GM12878 (cell line): ENCODE data around the gene LBR. TPM values are rescaled to one million over a fixed set of nuclear protein-coding genes. Genes with fewer than 3 reads are reported as not detected.

ENCODE experiments used
- ATAC-seq: fragments of 200-7000 bp; cut with Tn5 transposase; 3 replicates; pipeline ENCODE4 v1.9.1; 2020; ENCODE audit warnings: mild to moderate bottlenecking, moderate library complexity
- BruUV-seq: library from RNA; stranded (reverse); fragments of 400-500 nt; replicated peaks from 2 replicates; lab custom pipeline; 2021; lab: Mats Ljungman, UMichigan
- CTCF ChIA-PET: fragments of 300-600 bp; sonication (Branson Sonifier 250); formaldehyde crosslinking; extraction: SDS; loops from one replicate; lab custom pipeline; 2021; ENCODE audit warnings: inconsistent platforms; lab: Yijun Ruan, JAX
- POLR2A ChIA-PET: fragments of 350-600 bp; formaldehyde crosslinking; extraction: SDS; loops from one replicate; lab custom pipeline; 2021; ENCODE audit warnings: inconsistent platforms; lab: Charles Lee
- RAD21 ChIA-PET: fragments of 300-600 bp; sonication (Branson Sonifier 250); formaldehyde crosslinking; loops from one replicate; lab custom pipeline; 2023; ENCODE audit warnings: antibody characterized with exemption; ENCODE audit not compliant: unreplicated experiment; lab: Charles Lee
- SMC1A ChIA-PET: fragments of 300-600 bp; sonication (Branson Sonifier 250); formaldehyde crosslinking; loops from one replicate; lab custom pipeline; 2023; ENCODE audit not compliant: unreplicated experiment, uncharacterized antibody; lab: Charles Lee
- DNase-seq: peaks from one replicate; pipeline ENCODE4 v3.0.0-alpha.2; 2011; ENCODE audit warnings: low read depth, low spot score
- FAIRE-seq: peaks from 3 replicates; lab custom pipeline; 2011; peaks lifted over from hg19 to GRCh38; lab: Jason Lieb, UNC
- H2AFZ ChIP-seq: 2 replicates; pipeline ENCODE4 v1.6.0; 2011; ENCODE audit warnings: low read depth, low read length, control low read depth; ENCODE audit not compliant: control insufficient read depth
- H3K27ac ChIP-seq: 2 replicates; pipeline ENCODE4 v1.5.1; 2011; ENCODE audit warnings: control low read depth; ENCODE audit not compliant: control insufficient read depth, insufficient read depth
- H3K27me3 ChIP-seq, 2 experiments: replicated peaks in 1 of 2; 2 replicates each; pipeline versions ENCODE4 v1.6.0 to v1.6.1; 2011; ENCODE audit warnings: low read length in 1 of 2; ENCODE audit not compliant: control insufficient read depth in 2 of 2, insufficient read depth in 2 of 2
- H3K36me3 ChIP-seq, 2 experiments: 2 replicates each; pipeline ENCODE4 v1.5.1; 2011; ENCODE audit warnings: low read length in 1 of 2; ENCODE audit not compliant: control insufficient read depth in 2 of 2, insufficient read depth in 2 of 2
- H3K4me1 ChIP-seq: 2 replicates; pipeline ENCODE4 v1.6.1; 2011; ENCODE audit warnings: mild to moderate bottlenecking, low read length, moderate library complexity, mixed read lengths; ENCODE audit not compliant: control insufficient read depth, insufficient read depth
- H3K4me2 ChIP-seq: 2 replicates; pipeline ENCODE4 v1.6.0; 2011; ENCODE audit warnings: control low read depth; ENCODE audit not compliant: control insufficient read depth, insufficient read depth
- H3K4me3 ChIP-seq: fragments of 200-600 bp; sonication (generic); 2 replicates; pipeline ENCODE4 v1.5.1; 2016
- H3K79me2 ChIP-seq: 2 replicates; pipeline ENCODE4 v1.6.0; 2011; ENCODE audit warnings: low read length; ENCODE audit not compliant: control insufficient read depth, insufficient read depth
- H3K9ac ChIP-seq: 2 replicates; pipeline ENCODE4 v1.8.0; 2011; ENCODE audit warnings: low read length, control low read depth, mixed read lengths; ENCODE audit not compliant: control insufficient read depth, insufficient read depth
- H3K9me3 ChIP-seq: replicated peaks from 3 replicates; pipeline ENCODE4 v1.5.1; 2011; ENCODE audit warnings: mild to moderate bottlenecking, low read length; ENCODE audit not compliant: control insufficient read depth, insufficient read depth
- H4K20me1 ChIP-seq: 2 replicates; pipeline ENCODE4 v1.6.0; 2011; ENCODE audit not compliant: control insufficient read depth, insufficient read depth
- ASH2L ChIP-seq: fragments of 300-600, 200-600 bp; sonication (generic); IDR thresholded peaks from 2 replicates; pipeline ENCODE4 v1.6.1; 2017; ENCODE audit warnings: low read depth, mild to moderate bottlenecking, borderline replicate concordance
- EP300 ChIP-seq, 2 experiments: fragments of 150-350 bp in 1 of 2; IDR thresholded peaks; 2 replicates each; pipeline ENCODE4 v1.6.1; 2011 to 2012; ENCODE audit warnings: low read depth in 2 of 2, low read length in 2 of 2, borderline replicate concordance in 1 of 2, improper control_type of control experiment in 1 of 2, inconsistent platforms in 1 of 2; ENCODE audit not compliant: control insufficient read depth in 1 of 2
- KLF5 ChIP-seq: fragments of 450-650 bp; IDR thresholded peaks from 2 replicates; pipeline ENCODE4 v1.6.1; 2014; ENCODE audit warnings: mild to moderate bottlenecking; ENCODE audit not compliant: partially characterized antibody
- MEF2A ChIP-seq: IDR thresholded peaks from 2 replicates; pipeline ENCODE4 v1.6.1; 2011; ENCODE audit warnings: low read depth, mild to moderate bottlenecking, low read length, moderate library complexity; ENCODE audit not compliant: insufficient read depth
- NR2C2 ChIP-seq: IDR thresholded peaks from 2 replicates; pipeline ENCODE4 v1.6.1; 2011; ENCODE audit warnings: borderline replicate concordance, low read depth; ENCODE audit not compliant: control insufficient read depth, insufficient read length
- NR2F1 ChIP-seq: fragments of 450-650 bp; conservative IDR thresholded peaks from 2 replicates; pipeline ENCODE4 v1.6.1; 2017; ENCODE audit warnings: mild to moderate bottlenecking
- PAX8 ChIP-seq: fragments of 450-650 bp; IDR thresholded peaks from 2 replicates; pipeline ENCODE4 v1.6.1; 2017; ENCODE audit warnings: mild to moderate bottlenecking, moderate library complexity
- POLR2AphosphoS5 ChIP-seq: IDR thresholded peaks from 2 replicates; pipeline ENCODE4 v1.6.1; 2011; ENCODE audit warnings: mild to moderate bottlenecking, low read length, inconsistent platforms
- SMAD5 ChIP-seq: IDR thresholded peaks from 2 replicates; pipeline ENCODE4 v1.6.1; 2016; ENCODE audit warnings: antibody characterized with exemption, low read depth
- SREBF1 ChIP-seq: IDR thresholded peaks from 2 replicates; pipeline ENCODE4 v1.6.1; 2012; ENCODE audit warnings: mild to moderate bottlenecking, low read length
- STAT3 ChIP-seq: IDR thresholded peaks from 2 replicates; pipeline ENCODE4 v1.6.1; 2011; ENCODE audit warnings: low read depth, low read length, improper control_type of control experiment
- ZBTB11 ChIP-seq: fragments of 450-650 bp; formaldehyde crosslinking; IDR thresholded peaks from 2 replicates; pipeline ENCODE4 v1.5.0; 2022; ENCODE audit warnings: mild to moderate bottlenecking, missing genetic modification characterization
- ZNF24 ChIP-seq: fragments of 450-650 bp; IDR thresholded peaks from 2 replicates; pipeline ENCODE4 v1.6.1; 2017; ENCODE audit warnings: antibody characterized with exemption, mild to moderate bottlenecking
- ZNF384 ChIP-seq: IDR thresholded peaks from 2 replicates; pipeline ENCODE4 v1.6.1; 2012; ENCODE audit warnings: low read depth, mild to moderate bottlenecking, low read length, improper control_type of control experiment, borderline replicate concordance
- ZSCAN29 ChIP-seq: fragments of 450-650 bp; IDR thresholded peaks from 2 replicates; pipeline ENCODE4 v1.6.1; 2017; ENCODE audit warnings: mild to moderate bottlenecking, moderate library complexity
- WGBS: methylation state at CpG from one replicate; pipeline ENCODE4 v1.1.6; 2016; ENCODE audit warnings: low lambda C conversion rate; ENCODE audit not compliant: insufficient replicate concordance, insufficient coverage; ENCODE audit errors: missing lambda C conversion rate; 5-methylcytosine and 5-hydroxymethylcytosine counted together
- in situ Hi-C: fragments of 300-500 bp; cut with MboI; formaldehyde crosslinking; loops from 9 replicates; pipeline ENCODE4 v1.14.3; 2018; ENCODE audit warnings: mixed read lengths
- intact Hi-C: fragments of 100-400 bp; cut with micrococcal nuclease; formaldehyde crosslinking; loops from one replicate; pipeline ENCODE4 v1.14.2; 2022; ENCODE audit not compliant: unreplicated experiment
- polyA plus RNA-seq, 11 experiments: library from polyadenylated mRNA; depleted of rRNA in 4 of 11; unstranded in 6 of 11; stranded (reverse) in 5 of 11; fragments of >200 nt; fragmentation: Nextera tagmentation in 4 of 11; fragmentation: Illumina TruSeq in 1 of 11; extraction: Ambion mirVana in 4 of 11; extraction: Trizol in 1 of 11; gene quantifications; 1 replicate in 1 of 11; 2 replicates in 10 of 11; pipeline versions ENCODE4 v1.2.1 to v1.2.3, GENCODE V29; 2011 to 2016; ENCODE audit warnings: inconsistent platforms in 2 of 11, missing spikeins in 2 of 11, low read depth in 1 of 11
- total RNA-seq, 4 experiments: library from RNA; depleted of rRNA in 3 of 4; stranded (reverse); fragments of >200 nt in 3 of 4; fragmentation: Illumina TruSeq in 1 of 4; extraction: Trizol in 1 of 4; gene quantifications; 2 replicates each; pipeline versions ENCODE4 v1.2.1 to v1.2.3, GENCODE V29; 2013 to 2021
- TF ChIP-seq, protein P1 (sequence below): fragments of 450-650 bp; IDR thresholded peaks from 2 replicates; pipeline ENCODE4 v1.6.1; 2017; ENCODE audit warnings: mild to moderate bottlenecking, moderate library complexity
- TF ChIP-seq, protein P2 (sequence below): fragments of 450-650 bp; IDR thresholded peaks from 2 replicates; pipeline ENCODE4 v1.6.1; 2017; ENCODE audit warnings: mild to moderate bottlenecking

LBR gene
- total and polyA plus RNA-seq, 10 of the 15 experiments (the other 5 are each of a cell fraction or from before 2014, with no cell fraction given): 81.8 to 178 (median 114) TPM

- Histone ChIP-seq H3K4me1 (no peaks in the 10 kb centered on the region), H4K20me1 (no peaks in the 10 kb centered on the region), H3K27me3 (no peaks in the 10 kb centered on the region), H3K27ac (no peak overlapping the region), H3K79me2 (no peaks in the 10 kb centered on the region), H3K9ac (no peak overlapping the region), H3K4me3 (no peak overlapping the region), H3K9me3 (no peaks in the 10 kb centered on the region), H3K4me2 (no peak overlapping the region), H3K36me3 (peaks cover 17 to 39% of the 10 kb centered on the region in 2 experiments), H2AFZ (no peak overlapping the region)
- SMC1A ChIA-PET: interaction anchor here (1.6 kb wide), 1 partner anchor 17 kb away, joined by 3 read pairs; no protein-coding TSS in a partner anchor
- in situ Hi-C loops (no loop called here), intact Hi-C loops (no loop called here)
- POLR2A ChIA-PET: no interaction called here
- CTCF ChIA-PET: interaction anchor here (1.6 kb wide), 1 partner anchor 89 kb away, joined by 3 read pairs; no protein-coding TSS in a partner anchor
- WGBS: 95% methylated on average over 2 of the region's 2 CpGs
- no peak for FAIRE-seq
- DNase-seq: no peak
- no TSS peak for BruUV-seq
- no peak for ATAC-seq
- RAD21 ChIA-PET: no interaction called here
- no peak for TF ChIP-seq ZNF384
- no peak for TF ChIP-seq NR2F1
- TF ChIP-seq, protein P1, sequence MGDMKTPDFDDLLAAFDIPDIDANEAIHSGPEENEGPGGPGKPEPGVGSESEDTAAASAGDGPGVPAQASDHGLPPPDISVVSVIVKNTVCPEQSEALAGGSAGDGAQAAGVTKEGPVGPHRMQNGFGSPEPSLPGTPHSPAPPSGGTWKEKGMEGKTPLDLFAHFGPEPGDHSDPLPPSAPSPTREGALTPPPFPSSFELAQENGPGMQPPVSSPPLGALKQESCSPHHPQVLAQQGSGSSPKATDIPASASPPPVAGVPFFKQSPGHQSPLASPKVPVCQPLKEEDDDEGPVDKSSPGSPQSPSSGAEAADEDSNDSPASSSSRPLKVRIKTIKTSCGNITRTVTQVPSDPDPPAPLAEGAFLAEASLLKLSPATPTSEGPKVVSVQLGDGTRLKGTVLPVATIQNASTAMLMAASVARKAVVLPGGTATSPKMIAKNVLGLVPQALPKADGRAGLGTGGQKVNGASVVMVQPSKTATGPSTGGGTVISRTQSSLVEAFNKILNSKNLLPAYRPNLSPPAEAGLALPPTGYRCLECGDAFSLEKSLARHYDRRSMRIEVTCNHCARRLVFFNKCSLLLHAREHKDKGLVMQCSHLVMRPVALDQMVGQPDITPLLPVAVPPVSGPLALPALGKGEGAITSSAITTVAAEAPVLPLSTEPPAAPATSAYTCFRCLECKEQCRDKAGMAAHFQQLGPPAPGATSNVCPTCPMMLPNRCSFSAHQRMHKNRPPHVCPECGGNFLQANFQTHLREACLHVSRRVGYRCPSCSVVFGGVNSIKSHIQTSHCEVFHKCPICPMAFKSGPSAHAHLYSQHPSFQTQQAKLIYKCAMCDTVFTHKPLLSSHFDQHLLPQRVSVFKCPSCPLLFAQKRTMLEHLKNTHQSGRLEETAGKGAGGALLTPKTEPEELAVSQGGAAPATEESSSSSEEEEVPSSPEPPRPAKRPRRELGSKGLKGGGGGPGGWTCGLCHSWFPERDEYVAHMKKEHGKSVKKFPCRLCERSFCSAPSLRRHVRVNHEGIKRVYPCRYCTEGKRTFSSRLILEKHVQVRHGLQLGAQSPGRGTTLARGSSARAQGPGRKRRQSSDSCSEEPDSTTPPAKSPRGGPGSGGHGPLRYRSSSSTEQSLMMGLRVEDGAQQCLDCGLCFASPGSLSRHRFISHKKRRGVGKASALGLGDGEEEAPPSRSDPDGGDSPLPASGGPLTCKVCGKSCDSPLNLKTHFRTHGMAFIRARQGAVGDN: no peak
- no peak for TF ChIP-seq SREBF1
- no peak for TF ChIP-seq MEF2A
- no peak for TF ChIP-seq ZNF24
- TF ChIP-seq, protein P2, sequence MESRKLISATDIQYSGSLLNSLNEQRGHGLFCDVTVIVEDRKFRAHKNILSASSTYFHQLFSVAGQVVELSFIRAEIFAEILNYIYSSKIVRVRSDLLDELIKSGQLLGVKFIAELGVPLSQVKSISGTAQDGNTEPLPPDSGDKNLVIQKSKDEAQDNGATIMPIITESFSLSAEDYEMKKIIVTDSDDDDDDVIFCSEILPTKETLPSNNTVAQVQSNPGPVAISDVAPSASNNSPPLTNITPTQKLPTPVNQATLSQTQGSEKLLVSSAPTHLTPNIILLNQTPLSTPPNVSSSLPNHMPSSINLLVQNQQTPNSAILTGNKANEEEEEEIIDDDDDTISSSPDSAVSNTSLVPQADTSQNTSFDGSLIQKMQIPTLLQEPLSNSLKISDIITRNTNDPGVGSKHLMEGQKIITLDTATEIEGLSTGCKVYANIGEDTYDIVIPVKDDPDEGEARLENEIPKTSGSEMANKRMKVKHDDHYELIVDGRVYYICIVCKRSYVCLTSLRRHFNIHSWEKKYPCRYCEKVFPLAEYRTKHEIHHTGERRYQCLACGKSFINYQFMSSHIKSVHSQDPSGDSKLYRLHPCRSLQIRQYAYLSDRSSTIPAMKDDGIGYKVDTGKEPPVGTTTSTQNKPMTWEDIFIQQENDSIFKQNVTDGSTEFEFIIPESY: no peak
- TF ChIP-seq ASH2L: no peak
- no peak for TF ChIP-seq SMAD5
- no peak for TF ChIP-seq ZBTB11 (CRISPR knock-in tag)
- no peak for TF ChIP-seq STAT3
- no peak for TF ChIP-seq PAX8
- TF ChIP-seq NR2C2: no peak
- no peak for TF ChIP-seq EP300 (IDR thresholded peaks at IDR 0.05; ENCODE audit: borderline replicate concordance in 1 of 2, control insufficient read depth in 1 of 2, low read depth in 2 of 2, low read length in 2 of 2)
- TF ChIP-seq POLR2AphosphoS5: no peak
- no peak for TF ChIP-seq KLF5
- TF ChIP-seq ZSCAN29: no peak
Measured at GRCh38 chr1:225407755-225408154, 20.1 kb downstream of the LBR start.
